ENCODE results near the gene SLC25A6. TPM values are rescaled to one million over a fixed set of nuclear protein-coding genes. Genes with fewer than 3 reads are reported as not detected.

The SLC25A6 gene
- polyA plus RNA-seq, 1 donor from 2014 or later: 184 TPM

DNA sequence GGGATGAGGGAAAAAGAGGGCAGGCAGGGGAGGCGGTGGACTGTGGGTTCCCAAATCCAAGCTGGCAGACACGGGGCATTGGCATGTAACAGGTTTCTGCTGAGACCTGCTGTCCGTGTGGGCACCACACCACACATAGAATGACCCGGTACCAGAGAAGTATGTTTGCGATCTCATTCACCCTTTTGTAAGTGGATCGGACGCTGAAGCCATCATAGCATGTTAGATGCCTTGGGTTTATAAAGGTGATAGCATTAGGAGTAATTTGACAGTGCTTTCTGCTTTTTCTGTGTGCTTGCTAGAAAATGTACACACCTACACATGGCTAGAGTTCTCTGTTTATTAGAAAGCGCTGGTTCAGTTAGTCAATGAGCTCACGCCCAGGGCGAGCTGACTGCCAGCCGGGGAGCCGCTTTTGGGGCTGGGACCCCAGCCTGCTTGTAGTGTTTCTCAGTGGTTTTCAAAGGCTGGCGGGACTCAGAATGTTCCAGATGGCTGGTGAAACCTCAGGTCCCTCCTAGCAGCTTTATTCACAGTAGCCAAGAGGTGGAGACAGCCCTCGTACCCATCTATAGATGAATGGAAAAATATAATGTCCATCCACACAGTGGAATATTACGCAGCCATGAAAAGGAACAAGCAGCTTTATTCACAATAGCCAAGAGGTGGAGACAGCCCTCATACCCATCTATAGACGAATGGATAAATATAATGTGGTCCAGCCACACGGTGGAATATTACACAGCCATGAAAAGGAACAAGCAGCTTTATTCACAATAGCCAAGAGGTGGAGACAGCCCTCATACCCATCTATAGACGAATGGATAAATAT lies 54.7 kb downstream of the SLC25A6 start:
- H3K27ac ChIP-seq (ENCODE audit: low read length): no peak overlapping the region

GRCh38 chrX:1336331-1336943 lies 55.5 kb downstream of the SLC25A6 start, which contains the start of gene IL3RA:
Gene IL3RA (plus strand): TSS chrX:1336785. CDS start chrX:1341766, 4,981 bp downstream.
- H3K9me3 ChIP-seq (ENCODE audit: low read length): no peaks in the 10 kb centered on the region
- no peaks in the 10 kb centered on the region for H3K79me2 ChIP-seq (replicated peaks; ENCODE audit: insufficient read depth, low read length)
- no peak within 1 kb of the TSS for H3K4me2 ChIP-seq (ENCODE audit: low read length)
- no peaks in the 10 kb centered on the region for H3F3A ChIP-seq (ENCODE audit: insufficient read depth, low read length, poor library complexity, severe bottlenecking)
- H3K27me3 ChIP-seq (ENCODE audit: insufficient read depth, low read depth, low read length): no peaks in the 10 kb centered on the region
- H3K36me3 ChIP-seq (ENCODE audit: insufficient read depth, low read length): no peaks in the 10 kb centered on the region
- no peak within 1 kb of the TSS for H3K4me3 ChIP-seq (ENCODE audit: low read length)
- H3K9me2 ChIP-seq (ENCODE audit: insufficient read depth, low read length): no peaks in the 10 kb centered on the region
- H2AFZ ChIP-seq (ENCODE audit: low read depth, low read length): no peak within 1 kb of the TSS
- no peak within 1 kb of the TSS for H3K27ac ChIP-seq (ENCODE audit: low read length)
- no peak within 1 kb of the TSS for H3K9ac ChIP-seq (ENCODE audit: low read length)
- H4K20me1 ChIP-seq (ENCODE audit: insufficient read depth): no peaks in the 10 kb centered on the region
- TF ChIP-seq TAF1 (IDR thresholded peaks at IDR 0.05; ENCODE audit: low read depth) (no peak), SMC3 (conservative IDR thresholded peaks at IDR 0.05; ENCODE audit: poor library complexity) (no peak), MXI1 (conservative IDR thresholded peaks at IDR 0.05; ENCODE audit: poor library complexity, severe bottlenecking) (no peak), RAD21 (conservative IDR thresholded peaks at IDR 0.05) (no peak), POLR2AphosphoS5 (IDR thresholded peaks at IDR 0.05) (no peak), EP300 (conservative IDR thresholded peaks at IDR 0.05; ENCODE audit: poor library complexity, severe bottlenecking) (no peak), EZH2 (IDR thresholded peaks at IDR 0.05; ENCODE audit: borderline replicate concordance, insufficient read depth, low read length, poor library complexity, severe bottlenecking) (no peak)
- TF ChIP-seq, protein P1, sequence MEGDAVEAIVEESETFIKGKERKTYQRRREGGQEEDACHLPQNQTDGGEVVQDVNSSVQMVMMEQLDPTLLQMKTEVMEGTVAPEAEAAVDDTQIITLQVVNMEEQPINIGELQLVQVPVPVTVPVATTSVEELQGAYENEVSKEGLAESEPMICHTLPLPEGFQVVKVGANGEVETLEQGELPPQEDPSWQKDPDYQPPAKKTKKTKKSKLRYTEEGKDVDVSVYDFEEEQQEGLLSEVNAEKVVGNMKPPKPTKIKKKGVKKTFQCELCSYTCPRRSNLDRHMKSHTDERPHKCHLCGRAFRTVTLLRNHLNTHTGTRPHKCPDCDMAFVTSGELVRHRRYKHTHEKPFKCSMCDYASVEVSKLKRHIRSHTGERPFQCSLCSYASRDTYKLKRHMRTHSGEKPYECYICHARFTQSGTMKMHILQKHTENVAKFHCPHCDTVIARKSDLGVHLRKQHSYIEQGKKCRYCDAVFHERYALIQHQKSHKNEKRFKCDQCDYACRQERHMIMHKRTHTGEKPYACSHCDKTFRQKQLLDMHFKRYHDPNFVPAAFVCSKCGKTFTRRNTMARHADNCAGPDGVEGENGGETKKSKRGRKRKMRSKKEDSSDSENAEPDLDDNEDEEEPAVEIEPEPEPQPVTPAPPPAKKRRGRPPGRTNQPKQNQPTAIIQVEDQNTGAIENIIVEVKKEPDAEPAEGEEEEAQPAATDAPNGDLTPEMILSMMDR (IDR thresholded peaks at IDR 0.05; ENCODE audit: poor library complexity, severe bottlenecking): no peak

More for the DNA sequence above, 54.7 kb downstream of the SLC25A6 start:
- no peaks in the 10 kb centered on the region for H3K79me2 ChIP-seq (replicated peaks; ENCODE audit: insufficient read depth, low read length)
- TF ChIP-seq MXI1 (conservative IDR thresholded peaks at IDR 0.05; ENCODE audit: poor library complexity, severe bottlenecking) (no peak), EZH2 (IDR thresholded peaks at IDR 0.05; ENCODE audit: borderline replicate concordance, insufficient read depth, low read length, poor library complexity, severe bottlenecking) (no peak), SMC3 (conservative IDR thresholded peaks at IDR 0.05; ENCODE audit: poor library complexity) (no peak), RAD21 (conservative IDR thresholded peaks at IDR 0.05) (no peak), TAF1 (IDR thresholded peaks at IDR 0.05; ENCODE audit: low read depth) (no peak), REST (IDR thresholded peaks at IDR 0.05; ENCODE audit: borderline replicate concordance) (no peak), POLR2AphosphoS5 (IDR thresholded peaks at IDR 0.05) (no peak)
- TF ChIP-seq, protein P1 (IDR thresholded peaks at IDR 0.05; ENCODE audit: poor library complexity, severe bottlenecking): no peak
- no peaks in the 10 kb centered on the region for H3F3A ChIP-seq (ENCODE audit: insufficient read depth, low read length, poor library complexity, severe bottlenecking)
- no peaks in the 10 kb centered on the region for H3K27me3 ChIP-seq (ENCODE audit: insufficient read depth, low read depth, low read length)
- no peak overlapping the region for H3K4me3 ChIP-seq (ENCODE audit: low read length)
- H3K9me2 ChIP-seq (ENCODE audit: insufficient read depth, low read length): no peaks in the 10 kb centered on the region
- no peak overlapping the region for H3K4me2 ChIP-seq (ENCODE audit: low read length)
- H2AFZ ChIP-seq (ENCODE audit: low read depth, low read length): no peak overlapping the region
- no peaks in the 10 kb centered on the region for H4K20me1 ChIP-seq (ENCODE audit: insufficient read depth)
- no peak overlapping the region for H3K9ac ChIP-seq (ENCODE audit: low read length)
- no peaks in the 10 kb centered on the region for H3K9me3 ChIP-seq (ENCODE audit: low read length)
- H3K36me3 ChIP-seq (ENCODE audit: insufficient read depth, low read length): no peaks in the 10 kb centered on the region
